ENCODE data around the gene G3BP2. TPM values are rescaled to one million over a fixed set of nuclear protein-coding genes. Genes with fewer than 3 reads are reported as not detected.

G3BP2 gene
- total and polyA plus RNA-seq, 7 donors: 34.8 to 219 (median 142) TPM

DNA sequence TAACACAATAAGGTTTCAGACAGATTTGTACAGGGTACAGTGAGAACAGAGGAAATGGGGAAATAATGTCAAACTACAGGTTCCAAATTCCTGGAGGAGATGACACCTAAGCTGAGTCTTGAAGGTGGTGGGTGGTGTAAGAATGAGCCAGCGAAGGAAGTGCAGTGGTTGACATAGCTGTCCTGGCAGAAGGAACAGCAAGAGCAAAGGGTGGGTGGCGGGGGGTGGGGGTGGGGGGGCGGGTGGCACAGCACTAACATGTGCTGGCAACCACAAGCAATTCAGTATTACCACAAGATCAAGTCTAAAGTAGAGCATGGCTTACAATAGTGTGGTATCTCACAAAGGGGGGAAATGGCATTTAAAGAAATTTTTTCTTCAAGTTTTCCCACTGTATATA, 13.1 kb upstream of the G3BP2 start:
- intact Hi-C loops (cut with DNase I): no loop called here
- Histone ChIP-seq H3K4me3 (no peak overlapping the region), H3K27me3 (ENCODE audit: insufficient read depth in 3 of 3, low read length in 2 of 3) (no peaks in the 10 kb centered on the region), H3K36me3 (ENCODE audit: insufficient read depth in 1 of 2, low read depth in 1 of 2) (peaks cover 0 to 6% of the 10 kb centered on the region in 2 donors), H3K9me3 (no peaks in the 10 kb centered on the region), H3K27ac (peak overlapping the region; percentile 82), H3K4me1 (peaks cover 11% of the 10 kb centered on the region)
- WGBS, 3 donors: 50 to 63% (median 60%) methylated on average over 3 of the region's 3 CpGs
- ATAC-seq (peak; percentile 46 to 70 (median 62)), DNase-seq (no peak)
- TF ChIP-seq, protein P1, sequence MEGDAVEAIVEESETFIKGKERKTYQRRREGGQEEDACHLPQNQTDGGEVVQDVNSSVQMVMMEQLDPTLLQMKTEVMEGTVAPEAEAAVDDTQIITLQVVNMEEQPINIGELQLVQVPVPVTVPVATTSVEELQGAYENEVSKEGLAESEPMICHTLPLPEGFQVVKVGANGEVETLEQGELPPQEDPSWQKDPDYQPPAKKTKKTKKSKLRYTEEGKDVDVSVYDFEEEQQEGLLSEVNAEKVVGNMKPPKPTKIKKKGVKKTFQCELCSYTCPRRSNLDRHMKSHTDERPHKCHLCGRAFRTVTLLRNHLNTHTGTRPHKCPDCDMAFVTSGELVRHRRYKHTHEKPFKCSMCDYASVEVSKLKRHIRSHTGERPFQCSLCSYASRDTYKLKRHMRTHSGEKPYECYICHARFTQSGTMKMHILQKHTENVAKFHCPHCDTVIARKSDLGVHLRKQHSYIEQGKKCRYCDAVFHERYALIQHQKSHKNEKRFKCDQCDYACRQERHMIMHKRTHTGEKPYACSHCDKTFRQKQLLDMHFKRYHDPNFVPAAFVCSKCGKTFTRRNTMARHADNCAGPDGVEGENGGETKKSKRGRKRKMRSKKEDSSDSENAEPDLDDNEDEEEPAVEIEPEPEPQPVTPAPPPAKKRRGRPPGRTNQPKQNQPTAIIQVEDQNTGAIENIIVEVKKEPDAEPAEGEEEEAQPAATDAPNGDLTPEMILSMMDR (IDR thresholded peaks at IDR 0.05): no peak

DNA sequence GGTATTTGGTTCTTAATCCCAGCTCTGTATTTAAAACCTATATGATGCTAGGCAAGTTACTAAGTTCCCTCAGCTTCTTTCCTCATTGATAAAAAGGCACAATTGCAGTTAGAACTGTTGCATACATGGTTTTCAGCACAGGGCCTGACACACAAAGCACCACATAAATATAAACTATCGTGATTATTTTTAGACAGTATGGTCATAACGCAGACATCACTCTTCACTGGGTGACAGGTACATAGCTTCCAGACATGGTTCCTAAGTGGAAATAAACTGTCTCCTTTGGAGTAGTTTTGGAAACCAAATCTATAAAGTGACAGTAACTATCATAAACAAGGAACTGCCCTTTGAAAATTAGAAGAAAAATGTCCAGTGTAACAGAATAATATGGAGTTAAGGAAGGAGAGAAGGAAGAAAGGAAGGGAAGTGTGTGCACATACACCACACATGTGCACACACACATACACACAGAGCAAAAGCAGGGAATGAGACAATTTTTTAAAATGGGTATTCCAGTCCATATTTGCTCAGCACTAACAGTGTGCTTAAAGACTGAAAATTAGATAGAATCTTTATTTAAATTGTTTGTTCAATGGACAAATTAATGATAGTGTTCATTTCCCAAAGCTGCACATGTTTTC, 12.5 kb upstream of the G3BP2 start:
- TF ChIP-seq, protein P1 (IDR thresholded peaks at IDR 0.05): no peak
- WGBS, 3 donors: 27 to 42% (median 34%) methylated on average over 2 of the region's 2 CpGs
- H3K9me3 ChIP-seq: no peaks in the 10 kb centered on the region
- intact Hi-C loops (cut with DNase I): no loop called here
- peaks cover 12% of the 10 kb centered on the region for H3K4me1 ChIP-seq
- peak overlapping the region; percentile 82 for H3K27ac ChIP-seq
- peaks cover 0 to 5% of the 10 kb centered on the region in 2 donors for H3K36me3 ChIP-seq (ENCODE audit: insufficient read depth in 1 of 2, low read depth in 1 of 2)
- no peaks in the 10 kb centered on the region for H3K27me3 ChIP-seq (ENCODE audit: insufficient read depth in 3 of 3, low read length in 2 of 3)
- DNase-seq: no peak
- ATAC-seq: peak; percentile 88 to 96 (median 92)
- H3K4me3 ChIP-seq: no peak overlapping the region

DNA sequence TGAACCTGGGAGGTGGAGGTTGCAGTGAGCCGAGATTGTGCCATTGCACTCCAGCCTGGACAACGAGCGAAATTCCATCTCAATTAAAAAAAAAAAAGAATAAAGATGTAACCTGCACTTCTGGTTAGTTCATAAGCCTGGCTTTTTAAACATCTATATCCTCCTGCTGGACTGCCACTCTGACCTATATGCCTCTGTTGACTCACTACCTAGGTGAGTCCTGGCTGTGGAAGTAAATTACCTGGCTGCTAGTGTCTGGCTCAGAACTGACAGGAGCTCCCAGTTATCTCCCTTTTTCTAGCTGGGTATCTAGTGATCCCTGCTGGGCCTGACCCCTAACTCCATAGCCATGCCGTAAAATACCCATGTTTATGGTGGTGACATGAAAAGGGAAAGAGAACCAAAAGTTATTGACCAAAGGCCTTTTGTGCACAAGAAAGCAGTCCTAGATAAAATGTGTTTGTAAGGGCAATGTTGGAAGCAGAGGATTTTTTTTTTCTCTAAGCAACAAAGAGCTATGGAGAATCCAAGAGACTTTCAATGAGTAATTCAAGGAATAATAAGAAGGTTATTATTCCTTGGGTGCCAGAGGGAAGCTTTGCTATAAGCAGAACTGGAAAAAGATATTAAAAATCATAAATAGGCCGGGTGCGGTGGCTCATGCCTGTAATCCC, 10.4 kb upstream of the G3BP2 start:
- no peak overlapping the region for H3K4me3 ChIP-seq
- DNase-seq (no peak), ATAC-seq (no peak)
- H3K36me3 ChIP-seq (ENCODE audit: insufficient read depth in 1 of 2, low read depth in 1 of 2): no peaks in the 10 kb centered on the region
- WGBS, 3 donors: 87 to 91% (median 89%) methylated on average over 6 of the region's 6 CpGs
- no peaks in the 10 kb centered on the region for H3K9me3 ChIP-seq
- H3K27ac ChIP-seq: no peak overlapping the region
- intact Hi-C loops (cut with DNase I): loop anchor here in 1 of 2 donors (5.0 kb wide), 1 partner anchor 34 kb away; no protein-coding TSS in a partner anchor
- H3K27me3 ChIP-seq (ENCODE audit: insufficient read depth in 3 of 3, low read length in 2 of 3): no peaks in the 10 kb centered on the region
- peaks cover 18% of the 10 kb centered on the region for H3K4me1 ChIP-seq
- TF ChIP-seq, protein P1 (IDR thresholded peaks at IDR 0.05): no peak

DNA sequence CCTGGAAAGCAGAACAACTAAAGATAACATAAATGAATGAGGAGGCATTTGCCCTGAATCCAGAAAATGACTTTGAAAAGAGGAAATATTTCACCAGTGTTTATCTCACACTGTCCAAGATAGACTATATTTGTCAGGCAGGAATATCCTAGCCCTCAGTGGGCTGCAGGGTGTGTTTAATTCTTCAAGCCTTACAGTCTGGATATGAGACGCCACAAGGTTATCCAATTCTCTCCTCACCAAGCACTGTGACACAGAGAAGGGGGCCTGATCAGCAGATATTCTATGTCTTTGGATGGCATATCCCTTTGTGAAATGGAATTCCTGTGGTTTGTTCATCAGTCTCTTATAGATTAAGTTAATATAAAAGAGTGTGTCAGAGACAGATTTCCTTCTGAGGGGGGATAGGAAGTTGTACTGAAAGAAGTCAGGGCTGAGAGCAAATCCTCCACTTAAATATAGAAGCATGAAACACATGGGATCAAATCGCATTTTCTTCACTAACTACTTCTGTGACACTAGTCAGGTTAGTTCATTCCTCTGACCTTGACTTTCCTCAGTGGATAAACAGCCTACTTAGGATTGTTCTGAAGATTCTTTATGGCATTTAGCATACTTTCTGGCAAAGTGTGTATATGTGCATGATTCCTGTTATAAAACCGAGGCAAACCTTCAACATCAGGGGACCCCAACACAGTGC, 6.8 kb upstream of the G3BP2 start:
- H3K9me3 ChIP-seq: no peaks in the 10 kb centered on the region
- no peaks in the 10 kb centered on the region for H3K27me3 ChIP-seq (ENCODE audit: insufficient read depth in 3 of 3, low read length in 2 of 3)
- peak overlapping the region; percentile 75 for H3K27ac ChIP-seq
- intact Hi-C loops (cut with DNase I): loop anchor here in 1 of 2 donors (5.0 kb wide), 1 partner anchor 37 kb away; no protein-coding TSS in a partner anchor
- 53 to 68% (median 54%) methylated on average over 3 of the region's 3 CpGs for WGBS, 3 donors
- H3K36me3 ChIP-seq (ENCODE audit: insufficient read depth in 1 of 2, low read depth in 1 of 2): no peaks in the 10 kb centered on the region
- TF ChIP-seq, protein P1 (IDR thresholded peaks at IDR 0.05): no peak
- peak; percentile 53 to 82 (median 62) for ATAC-seq
- H3K4me3 ChIP-seq: no peak overlapping the region
- DNase-seq: no peak
- H3K4me1 ChIP-seq: peaks cover 8% of the 10 kb centered on the region
